ENCODE data around the gene SPTBN1. TPM values are rescaled to one million over a fixed set of nuclear protein-coding genes. Genes with fewer than 3 reads are reported as not detected.

SPTBN1 gene
- total RNA-seq, 1 experiment from 2014 or later: 204 TPM

- Mint-ChIP-seq H3K36me3 (peaks cover 8% of the 10 kb centered on the region), H3K27ac (peak overlapping the region; percentile 64), H3K27me3 (ENCODE audit: low read depth) (no peaks in the 10 kb centered on the region), H3K4me3 (peak overlapping the region; percentile 18), H3K9me3 (peaks cover 8% of the 10 kb centered on the region), H3K4me1 (peaks cover 80% of the 10 kb centered on the region)
- POLR2A ChIA-PET: interaction anchor here (2.1 kb wide), 1 partner anchor 12 kb away, joined by 8 read pairs; no protein-coding TSS in a partner anchor
- DNase-seq (ENCODE audit: low spot score) (no peak), ATAC-seq (no peak)
- CTCF ChIA-PET: interaction anchor here (0.6 to 1.0 kb wide), 2 partner anchors 95 to 269 kb away, joined by 3 to 4 read pairs; no protein-coding TSS in a partner anchor
- TF ChIP-seq ZNF281 (CRISPR knock-in tag; IDR thresholded peaks at IDR 0.05) (no peak), ZNF532 (CRISPR knock-in tag; IDR thresholded peaks at IDR 0.05; ENCODE audit: borderline replicate concordance) (no peak), PRDM15 (CRISPR knock-in tag; IDR thresholded peaks at IDR 0.05) (no peak), GTF2I (CRISPR knock-in tag; conservative IDR thresholded peaks at IDR 0.05) (no peak), SMAD4 (CRISPR knock-in tag; IDR thresholded peaks at IDR 0.05) (no peak), TEAD1 (CRISPR knock-in tag; IDR thresholded peaks at IDR 0.05) (no peak), ATF2 (CRISPR knock-in tag; IDR thresholded peaks at IDR 0.05; ENCODE audit: borderline replicate concordance, low read depth) (no peak), MYBL2 (CRISPR knock-in tag; IDR thresholded peaks at IDR 0.05) (no peak), FOXP1 (CRISPR knock-in tag; IDR thresholded peaks at IDR 0.05; ENCODE audit: borderline replicate concordance) (no peak), NFATC4 (CRISPR knock-in tag; IDR thresholded peaks at IDR 0.05) (no peak), NR2C2 (CRISPR knock-in tag; IDR thresholded peaks at IDR 0.05) (no peak)
Measured at GRCh38 chr2:54570321-54570855, 114.3 kb downstream of the SPTBN1 start.

Measured in WTC11 (cell line).